SU-DHL-6 (cell line): Measurements from ENCODE around the gene MTMR3.

ENCODE experiments used
- CTCF ChIP-seq: fragments of 200-600 bp; sonication (generic); IDR thresholded peaks from one replicate; pipeline ENCODE4 v1.5.1; 2017; ENCODE audit warnings: antibody characterized with exemption, mild to moderate bottlenecking, low read length, moderate library complexity; ENCODE audit not compliant: insufficient read depth, poor library complexity, severe bottlenecking
- EZH2phosphoT487 ChIP-seq: fragments of 200-600 bp; sonication (generic), shearing (Covaris generic); conservative IDR thresholded peaks from 2 replicates; pipeline ENCODE4 v1.6.1; 2018; ENCODE audit warnings: mild to moderate bottlenecking, antibody characterized with exemption, low read length, moderate library complexity, mixed read lengths

- TF ChIP-seq EZH2phosphoT487 (no peak), CTCF (no peak)
Measured at GRCh38 chr22:29903371-29903770, 20.4 kb downstream of the MTMR3 start.
